ENCODE results near the gene AJAP1.

DNA sequence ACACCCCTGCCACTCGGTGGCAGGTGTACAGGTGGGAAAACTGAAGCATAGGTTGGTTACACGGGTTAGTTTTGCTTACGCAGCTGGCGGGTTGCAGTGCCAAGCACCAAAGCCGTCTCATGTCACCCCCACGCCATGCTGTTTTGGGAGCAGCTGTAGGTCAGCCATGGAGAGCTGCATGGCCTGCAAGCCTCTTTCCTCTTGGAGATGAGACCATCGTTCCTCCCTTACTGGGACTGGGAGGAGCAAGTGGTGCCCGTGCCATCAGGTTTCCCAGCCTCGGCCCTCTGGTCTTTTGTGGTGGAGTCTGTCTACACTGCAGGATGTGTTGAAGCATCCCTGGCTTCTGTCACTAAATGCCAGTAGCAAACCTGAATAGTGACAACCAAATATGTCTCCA, 46.9 kb downstream of the AJAP1 start:
- TF ChIP-seq, protein P1, sequence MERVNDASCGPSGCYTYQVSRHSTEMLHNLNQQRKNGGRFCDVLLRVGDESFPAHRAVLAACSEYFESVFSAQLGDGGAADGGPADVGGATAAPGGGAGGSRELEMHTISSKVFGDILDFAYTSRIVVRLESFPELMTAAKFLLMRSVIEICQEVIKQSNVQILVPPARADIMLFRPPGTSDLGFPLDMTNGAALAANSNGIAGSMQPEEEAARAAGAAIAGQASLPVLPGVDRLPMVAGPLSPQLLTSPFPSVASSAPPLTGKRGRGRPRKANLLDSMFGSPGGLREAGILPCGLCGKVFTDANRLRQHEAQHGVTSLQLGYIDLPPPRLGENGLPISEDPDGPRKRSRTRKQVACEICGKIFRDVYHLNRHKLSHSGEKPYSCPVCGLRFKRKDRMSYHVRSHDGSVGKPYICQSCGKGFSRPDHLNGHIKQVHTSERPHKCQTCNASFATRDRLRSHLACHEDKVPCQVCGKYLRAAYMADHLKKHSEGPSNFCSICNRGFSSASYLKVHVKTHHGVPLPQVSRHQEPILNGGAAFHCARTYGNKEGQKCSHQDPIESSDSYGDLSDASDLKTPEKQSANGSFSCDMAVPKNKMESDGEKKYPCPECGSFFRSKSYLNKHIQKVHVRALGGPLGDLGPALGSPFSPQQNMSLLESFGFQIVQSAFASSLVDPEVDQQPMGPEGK (CRISPR knock-in tag; IDR thresholded peaks at IDR 0.05; ENCODE audit: borderline replicate concordance): no peak
- TF ChIP-seq SNAI2 (CRISPR knock-in tag; IDR thresholded peaks at IDR 0.05): no peak
- no peak for TF ChIP-seq PPARA (CRISPR knock-in tag; IDR thresholded peaks at IDR 0.05; ENCODE audit: borderline replicate concordance)
- no peak for TF ChIP-seq CSDC2 (CRISPR knock-in tag; IDR thresholded peaks at IDR 0.05)
- TF ChIP-seq ISL1 (CRISPR knock-in tag; IDR thresholded peaks at IDR 0.05): no peak
- TF ChIP-seq ZFP3 (CRISPR knock-in tag; IDR thresholded peaks at IDR 0.05): no peak
- no peak for TF ChIP-seq ZNF565 (CRISPR knock-in tag; conservative IDR thresholded peaks at IDR 0.05; ENCODE audit: low read depth)
- TF ChIP-seq ARNTL (CRISPR knock-in tag; IDR thresholded peaks at IDR 0.05; ENCODE audit: borderline replicate concordance, low read depth): no peak
- TF ChIP-seq RARB (CRISPR knock-in tag; IDR thresholded peaks at IDR 0.05): no peak
